Vagina (tissue), 2 donors: ENCODE measurements around the gene SPTA1.

ENCODE experiments used
- POLR2A ChIP-seq, 2 donors: fragments of 450-650 bp; IDR thresholded peaks; one replicate each; pipeline ENCODE4 v1.6.1; 2017; ENCODE audit warnings: antibody characterized with exemption in 2 of 2, mild to moderate bottlenecking in 2 of 2, moderate library complexity in 2 of 2
- POLR2AphosphoS5 ChIP-seq, 2 donors: sonication (generic); formaldehyde crosslinking; IDR thresholded peaks; one replicate each; pipeline ENCODE4 v1.9.0; 2017; ENCODE audit warnings: antibody characterized with exemption in 2 of 2, mild to moderate bottlenecking in 2 of 2, low read depth in 1 of 2; ENCODE audit not compliant: insufficient read depth in 1 of 2
- TF ChIP-seq, protein P1 (sequence below), 3 experiments: fragments of 450-650 bp in 2 of 3; fragments of 200-600 bp in 1 of 3; sonication (generic) in 1 of 3; IDR thresholded peaks; one replicate each; pipeline ENCODE4 v1.5.1; 2017 to 2019; ENCODE audit warnings: antibody characterized with exemption in 3 of 3, mild to moderate bottlenecking in 2 of 3, moderate library complexity in 2 of 3

DNA sequence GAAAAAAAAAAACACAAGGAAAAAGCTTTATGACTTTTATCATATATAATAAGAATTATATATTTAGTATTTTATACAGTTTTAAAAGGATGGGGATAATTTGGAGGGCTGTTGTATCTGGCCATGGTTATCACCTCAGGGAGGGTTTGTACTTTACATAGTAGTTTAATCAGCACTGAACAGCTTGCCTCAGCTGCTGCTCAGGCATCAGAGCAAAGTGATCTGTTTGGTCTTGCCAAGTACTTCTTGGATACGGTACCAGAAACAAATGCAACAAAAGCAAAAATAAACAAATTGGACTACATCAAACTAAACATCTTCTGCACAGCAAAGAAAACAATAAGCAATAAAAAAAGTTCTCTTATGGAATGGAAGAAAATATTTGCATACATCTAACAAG, 2.6 kb upstream of the SPTA1 start:
- TF ChIP-seq, protein P1, sequence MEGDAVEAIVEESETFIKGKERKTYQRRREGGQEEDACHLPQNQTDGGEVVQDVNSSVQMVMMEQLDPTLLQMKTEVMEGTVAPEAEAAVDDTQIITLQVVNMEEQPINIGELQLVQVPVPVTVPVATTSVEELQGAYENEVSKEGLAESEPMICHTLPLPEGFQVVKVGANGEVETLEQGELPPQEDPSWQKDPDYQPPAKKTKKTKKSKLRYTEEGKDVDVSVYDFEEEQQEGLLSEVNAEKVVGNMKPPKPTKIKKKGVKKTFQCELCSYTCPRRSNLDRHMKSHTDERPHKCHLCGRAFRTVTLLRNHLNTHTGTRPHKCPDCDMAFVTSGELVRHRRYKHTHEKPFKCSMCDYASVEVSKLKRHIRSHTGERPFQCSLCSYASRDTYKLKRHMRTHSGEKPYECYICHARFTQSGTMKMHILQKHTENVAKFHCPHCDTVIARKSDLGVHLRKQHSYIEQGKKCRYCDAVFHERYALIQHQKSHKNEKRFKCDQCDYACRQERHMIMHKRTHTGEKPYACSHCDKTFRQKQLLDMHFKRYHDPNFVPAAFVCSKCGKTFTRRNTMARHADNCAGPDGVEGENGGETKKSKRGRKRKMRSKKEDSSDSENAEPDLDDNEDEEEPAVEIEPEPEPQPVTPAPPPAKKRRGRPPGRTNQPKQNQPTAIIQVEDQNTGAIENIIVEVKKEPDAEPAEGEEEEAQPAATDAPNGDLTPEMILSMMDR (IDR thresholded peaks at IDR 0.05), result no peak
- no peak for TF ChIP-seq POLR2A (IDR thresholded peaks at IDR 0.05)
- TF ChIP-seq POLR2AphosphoS5 (IDR thresholded peaks at IDR 0.05; ENCODE audit: insufficient read depth in 1 of 2, low read depth in 1 of 2), result no peak
